HEK293 (cell line): Measurements from ENCODE around the gene STRA6.

Experiments
- CTCF ChIA-PET: fragments of 350-600 bp; formaldehyde crosslinking; extraction: SDS; loops from one replicate; lab custom pipeline; 2021; ENCODE audit warnings: antibody characterized with exemption; lab: Yijun Ruan, JAX
- POLR2A ChIA-PET: fragments of 300-600 bp; formaldehyde crosslinking; extraction: SDS; loops from one replicate; lab custom pipeline; 2020; ENCODE audit warnings: antibody characterized with exemption, inconsistent platforms; lab: Yijun Ruan, JAX
- H3K27ac ChIP-seq: fragments of 200-500 bp; sonication (Bioruptor generic); 2 replicates; pipeline ENCODE4 v1.5.1; 2014; ENCODE audit warnings: low read depth, low read length, control low read depth, inconsistent platforms; ENCODE audit errors: extremely low read depth
- H3K36me3 ChIP-seq, 2 experiments: fragments of 200-500 bp in 1 of 2; sonication (Bioruptor generic) in 1 of 2; 1 replicate in 1 of 2; 2 replicates in 1 of 2; pipeline ENCODE4 v1.5.1; 2014 to 2017; ENCODE audit warnings: inconsistent platforms in 2 of 2, low read length in 2 of 2; ENCODE audit not compliant: control insufficient read depth in 2 of 2, insufficient read depth in 1 of 2
- H3K4me1 ChIP-seq: fragments of 200-500 bp; sonication (Bioruptor generic); 2 replicates; pipeline ENCODE4 v1.5.1; 2014; ENCODE audit warnings: mild to moderate bottlenecking, low read length, inconsistent platforms; ENCODE audit not compliant: control insufficient read depth, insufficient read depth
- H3K4me3 ChIP-seq: 2 replicates; pipeline ENCODE4 v1.5.1; 2011; ENCODE audit warnings: low read depth, mild to moderate bottlenecking, control low read depth, low read length, moderate library complexity
- H3K9me3 ChIP-seq: fragments of 200-500 bp; sonication (Bioruptor generic); 2 replicates; pipeline ENCODE4 v1.5.1; 2014; ENCODE audit warnings: low read depth, low read length, inconsistent platforms; ENCODE audit not compliant: control insufficient read depth, insufficient read depth
- EGR2 ChIP-seq: fragments of 450-650 bp; formaldehyde crosslinking; IDR thresholded peaks from 2 replicates; pipeline ENCODE4 v1.5.1; 2016; ENCODE audit warnings: low read depth, missing biosample characterization, missing genetic modification characterization
- KLF16 ChIP-seq: fragments of 450-650 bp; formaldehyde crosslinking; IDR thresholded peaks from 2 replicates; pipeline ENCODE4 v1.5.1; 2017; ENCODE audit warnings: missing biosample characterization, missing genetic modification characterization
- KLF8 ChIP-seq: fragments of 450-650 bp; formaldehyde crosslinking; IDR thresholded peaks from 2 replicates; pipeline ENCODE4 v1.5.1; 2016; ENCODE audit warnings: missing biosample characterization, missing genetic modification characterization
- PRDM2 ChIP-seq: fragments of 450-650 bp; formaldehyde crosslinking; IDR thresholded peaks from 2 replicates; pipeline ENCODE4 v1.5.1; 2016; ENCODE audit warnings: missing biosample characterization, missing genetic modification characterization, borderline replicate concordance
- REPIN1 ChIP-seq: fragments of 450-650 bp; formaldehyde crosslinking; IDR thresholded peaks from 2 replicates; pipeline ENCODE4 v1.5.1; 2017; ENCODE audit warnings: missing biosample characterization, missing genetic modification characterization, low read depth
- SETDB1 ChIP-seq: IDR thresholded peaks from one replicate; pipeline ENCODE4 v1.6.1; 2017; ENCODE audit warnings: mild to moderate bottlenecking, low read length, moderate library complexity, mixed read lengths; ENCODE audit not compliant: insufficient read length
- SP7 ChIP-seq: fragments of 450-650 bp; formaldehyde crosslinking; IDR thresholded peaks from 2 replicates; pipeline ENCODE4 v1.5.1; 2016; ENCODE audit warnings: missing biosample characterization, missing genetic modification characterization
- TCF7L2 ChIP-seq: IDR thresholded peaks from 2 replicates; pipeline ENCODE4 v1.6.1; 2011; ENCODE audit warnings: low read depth, mild to moderate bottlenecking, inconsistent platforms, low read length, moderate library complexity, borderline replicate concordance
- WT1 ChIP-seq: fragments of 450-650 bp; formaldehyde crosslinking; IDR thresholded peaks from 2 replicates; pipeline ENCODE4 v1.5.1; 2016; ENCODE audit warnings: missing biosample characterization, missing genetic modification characterization
- ZBTB26 ChIP-seq: fragments of 450-650 bp; formaldehyde crosslinking; optimal IDR thresholded peaks from 2 replicates; pipeline ENCODE3; 2016; ENCODE audit warnings: missing biosample characterization, mild to moderate bottlenecking, missing genetic modification characterization
- ZFHX2 ChIP-seq: fragments of 450-650 bp; formaldehyde crosslinking; conservative IDR thresholded peaks from 2 replicates; pipeline ENCODE4 v1.5.1; 2016; ENCODE audit warnings: missing biosample characterization, missing genetic modification characterization
- ZNF280C ChIP-seq: fragments of 450-650 bp; formaldehyde crosslinking; IDR thresholded peaks from 2 replicates; pipeline ENCODE4 v1.5.1; 2016; ENCODE audit warnings: missing biosample characterization, missing genetic modification characterization
- ZNF280D ChIP-seq: fragments of 450-650 bp; formaldehyde crosslinking; IDR thresholded peaks from 2 replicates; pipeline ENCODE4 v1.5.1; 2016; ENCODE audit warnings: missing biosample characterization, missing genetic modification characterization
- ZNF423 ChIP-seq: fragments of 450-650 bp; formaldehyde crosslinking; IDR thresholded peaks from 2 replicates; pipeline ENCODE4 v1.5.1; 2016; ENCODE audit warnings: missing biosample characterization, missing genetic modification characterization
- ZNF426 ChIP-seq: fragments of 450-650 bp; formaldehyde crosslinking; IDR thresholded peaks from 2 replicates; pipeline ENCODE4 v1.5.1; 2017; ENCODE audit warnings: missing biosample characterization, missing genetic modification characterization, mild to moderate bottlenecking, inconsistent platforms, moderate library complexity
- ZNF548 ChIP-seq: fragments of 450-650 bp; formaldehyde crosslinking; IDR thresholded peaks from 2 replicates; pipeline ENCODE4 v1.5.1; 2016; ENCODE audit warnings: missing biosample characterization, missing genetic modification characterization
- ZNF555 ChIP-seq: fragments of 450-650 bp; formaldehyde crosslinking; conservative IDR thresholded peaks from 2 replicates; pipeline ENCODE4 v1.5.1; 2017; ENCODE audit warnings: missing biosample characterization, mild to moderate bottlenecking, missing genetic modification characterization, inconsistent platforms
- ZNF596 ChIP-seq: fragments of 450-650 bp; IDR thresholded peaks from 2 replicates; pipeline ENCODE4 v1.5.0; 2018; ENCODE audit warnings: missing biosample characterization, mild to moderate bottlenecking, missing genetic modification characterization, moderate library complexity
- ZNF664 ChIP-seq: fragments of 450-650 bp; formaldehyde crosslinking; IDR thresholded peaks from 2 replicates; pipeline ENCODE4 v1.5.1; 2016; ENCODE audit warnings: missing biosample characterization, missing genetic modification characterization
- ZNF76 ChIP-seq: fragments of 450-650 bp; formaldehyde crosslinking; IDR thresholded peaks from 2 replicates; pipeline ENCODE4; 2016; ENCODE audit warnings: low read depth, missing biosample characterization, missing genetic modification characterization, borderline replicate concordance
- ZNF791 ChIP-seq: fragments of 450-650 bp; formaldehyde crosslinking; IDR thresholded peaks from 2 replicates; pipeline ENCODE4 v1.5.1; 2016; ENCODE audit warnings: missing biosample characterization, missing genetic modification characterization
- ZNF792 ChIP-seq: fragments of 450-650 bp; formaldehyde crosslinking; IDR thresholded peaks from 2 replicates; pipeline ENCODE4 v1.5.1; 2016; ENCODE audit warnings: missing biosample characterization, missing genetic modification characterization
- ZSCAN16 ChIP-seq: fragments of 450-650 bp; formaldehyde crosslinking; IDR thresholded peaks from 2 replicates; pipeline ENCODE4 v1.5.1; 2016; ENCODE audit warnings: missing biosample characterization, missing genetic modification characterization
- ZSCAN30 ChIP-seq: fragments of 450-650 bp; IDR thresholded peaks from 2 replicates; pipeline ENCODE4 v1.5.1; 2018; ENCODE audit warnings: missing biosample characterization, mild to moderate bottlenecking, missing genetic modification characterization, moderate library complexity
- TF ChIP-seq, protein P1 (sequence below): fragments of 450-650 bp; IDR thresholded peaks from 2 replicates; pipeline ENCODE4 v1.5.1; 2018; ENCODE audit warnings: missing biosample characterization, missing genetic modification characterization

The STRA6 gene

DNA sequence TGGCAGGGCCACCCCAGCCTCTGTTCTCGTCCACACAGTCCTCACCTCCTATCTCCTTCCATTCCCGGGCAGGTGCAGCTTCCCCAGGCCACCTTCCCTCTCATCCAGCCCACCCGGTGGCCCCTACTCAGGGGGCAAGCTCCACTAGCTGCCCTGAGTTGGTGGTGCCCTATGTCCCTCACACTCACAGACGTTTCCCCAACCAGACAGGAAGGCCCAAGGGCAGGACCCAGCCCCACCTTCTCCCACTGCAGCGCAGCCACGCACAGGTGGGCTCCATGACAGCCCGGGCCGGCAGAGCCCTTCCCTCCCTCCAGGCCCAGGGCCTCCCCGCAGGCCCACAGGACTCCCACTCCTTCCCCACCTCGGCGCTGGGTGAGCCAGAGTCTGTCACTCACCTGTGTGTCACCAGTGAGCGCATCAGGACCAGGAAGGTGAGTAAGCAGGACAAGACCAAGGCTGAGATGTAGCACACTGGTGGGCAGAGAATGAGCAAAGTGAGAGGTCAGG lies 17.9 kb downstream of the STRA6 start:
- Histone ChIP-seq H3K4me3 (no peak overlapping the region), H3K27ac (no peak overlapping the region), H3K9me3 (no peaks in the 10 kb centered on the region), H3K4me1 (no peaks in the 10 kb centered on the region), H3K36me3 (peaks cover 0 to 8% of the 10 kb centered on the region in 2 experiments; a peak in 1 of 3 replicates)
- ChIA-PET CTCF (interaction anchor here (1.1 kb wide), 1 partner anchor 123 kb away, joined by 3 read pairs; no protein-coding TSS in a partner anchor), POLR2A (interaction anchor here (0.6 to 1.3 kb wide), 3 partner anchors 9 to 57 kb away, joined by 4 to 5 read pairs (median 4); partner anchors contain the start of gene STRA6)
- TF ChIP-seq TCF7L2 = no peak
- peak; percentile 35; the same call in 1 of the 2 replicates for TF ChIP-seq EGR2 (tag by site-specific recombination)
- TF ChIP-seq, protein P1, sequence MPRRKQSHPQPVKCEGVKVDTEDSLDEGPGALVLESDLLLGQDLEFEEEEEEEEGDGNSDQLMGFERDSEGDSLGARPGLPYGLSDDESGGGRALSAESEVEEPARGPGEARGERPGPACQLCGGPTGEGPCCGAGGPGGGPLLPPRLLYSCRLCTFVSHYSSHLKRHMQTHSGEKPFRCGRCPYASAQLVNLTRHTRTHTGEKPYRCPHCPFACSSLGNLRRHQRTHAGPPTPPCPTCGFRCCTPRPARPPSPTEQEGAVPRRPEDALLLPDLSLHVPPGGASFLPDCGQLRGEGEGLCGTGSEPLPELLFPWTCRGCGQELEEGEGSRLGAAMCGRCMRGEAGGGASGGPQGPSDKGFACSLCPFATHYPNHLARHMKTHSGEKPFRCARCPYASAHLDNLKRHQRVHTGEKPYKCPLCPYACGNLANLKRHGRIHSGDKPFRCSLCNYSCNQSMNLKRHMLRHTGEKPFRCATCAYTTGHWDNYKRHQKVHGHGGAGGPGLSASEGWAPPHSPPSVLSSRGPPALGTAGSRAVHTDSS (tag by site-specific recombination) = no peak
- no peak for TF ChIP-seq ZNF280D (tag by site-specific recombination)
- TF ChIP-seq WT1 (tag by site-specific recombination) = no peak
- TF ChIP-seq ZNF548 (tag by site-specific recombination) = no peak
- TF ChIP-seq ZFHX2 (tag by site-specific recombination) = peak; percentile 47; the same call in 1 of the 2 replicates
- no peak for TF ChIP-seq SETDB1
- TF ChIP-seq ZNF791 (tag by site-specific recombination) = no peak
- TF ChIP-seq ZSCAN16 (tag by site-specific recombination) = no peak
- no peak for TF ChIP-seq ZNF426 (tag by site-specific recombination)
- TF ChIP-seq ZBTB26 (tag by site-specific recombination) = no peak
- no peak for TF ChIP-seq ZNF792 (tag by site-specific recombination)
- no peak for TF ChIP-seq SP7 (tag by site-specific recombination)
- TF ChIP-seq ZNF596 (tag by site-specific recombination) = no peak
- TF ChIP-seq REPIN1 (tag by site-specific recombination) = no peak
- no peak for TF ChIP-seq ZNF76 (tag by site-specific recombination)
- TF ChIP-seq ZNF555 (tag by site-specific recombination) = no peak
- 0 out of 2 replicates have a peak, but pooled peaks have one; percentile 60 for TF ChIP-seq PRDM2 (tag by site-specific recombination)
- TF ChIP-seq KLF16 (tag by site-specific recombination) = no peak
- TF ChIP-seq ZNF423 (tag by site-specific recombination) = no peak
- no peak for TF ChIP-seq ZNF664
- no peak for TF ChIP-seq KLF8 (tag by site-specific recombination)
- no peak for TF ChIP-seq ZNF280C
- no peak for TF ChIP-seq ZSCAN30 (tag by site-specific recombination)
